Amniotic epithelial cell (primary cell): ENCODE measurements around the gene C2orf68.
"Not testable (repeated sequence)": the region's sequence is repeated elsewhere in the genome, so short reads cannot be mapped to it uniquely, and the experiment has no call there.

Experiments used
- DNase-seq: peaks from one replicate; pipeline ENCODE4 v3.0.0-alpha.2; 2010; ENCODE audit warnings: low read depth

The C2orf68 gene

GRCh38 chr2:85611705-85612587 lies at the start of gene C2orf68:
C2orf68 (minus strand) TSS chr2:85612066; CDS start chr2:85611984, 82 bp downstream.
- DNase-seq = peak; percentile 80

GRCh38 chr2:85661139-85661858 lies 49.4 kb upstream of the C2orf68 start:
- DNase-seq = no peak

- no peak for DNase-seq
These were observed 48.9 kb upstream of the C2orf68 start for GRCh38 chr2:85660725-85661124.

GRCh38 chr2:85660301-85660700 lies 48.4 kb upstream of the C2orf68 start:
- not testable (repeated sequence) for DNase-seq

DNA sequence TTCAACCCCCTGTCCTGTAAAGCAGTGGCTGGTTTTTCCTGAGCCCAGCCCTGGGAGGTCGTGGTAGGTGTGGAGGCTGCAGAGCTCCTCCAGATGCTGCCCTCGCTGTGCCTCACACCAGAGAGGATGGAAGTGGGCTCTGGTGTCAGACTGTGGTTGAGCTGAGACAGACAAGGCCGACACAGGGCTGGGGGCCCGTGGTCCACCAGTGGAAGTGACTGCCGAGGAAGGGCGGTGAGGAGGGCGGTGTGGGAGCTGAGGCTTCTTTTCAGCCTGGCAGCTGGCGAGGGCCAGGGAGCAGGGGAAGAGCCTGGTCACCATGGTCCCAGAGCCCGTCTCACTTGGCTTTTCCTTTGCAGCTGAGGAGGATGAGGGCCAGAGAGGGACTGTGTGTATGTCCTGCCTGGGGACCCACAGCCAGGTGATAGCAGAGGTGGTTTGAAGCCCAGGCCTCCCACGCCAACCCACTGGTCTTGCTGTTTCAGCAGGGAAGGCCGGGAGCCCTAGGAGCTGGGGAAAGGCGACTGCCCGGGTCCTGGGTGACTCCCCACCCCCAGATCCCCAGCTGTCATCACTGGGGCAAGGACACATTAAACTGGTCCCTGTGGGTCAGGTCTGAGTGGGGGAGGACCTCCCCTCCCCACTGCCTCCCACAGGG lies 47.6 kb upstream of the C2orf68 start:
- no peak for DNase-seq

DNA sequence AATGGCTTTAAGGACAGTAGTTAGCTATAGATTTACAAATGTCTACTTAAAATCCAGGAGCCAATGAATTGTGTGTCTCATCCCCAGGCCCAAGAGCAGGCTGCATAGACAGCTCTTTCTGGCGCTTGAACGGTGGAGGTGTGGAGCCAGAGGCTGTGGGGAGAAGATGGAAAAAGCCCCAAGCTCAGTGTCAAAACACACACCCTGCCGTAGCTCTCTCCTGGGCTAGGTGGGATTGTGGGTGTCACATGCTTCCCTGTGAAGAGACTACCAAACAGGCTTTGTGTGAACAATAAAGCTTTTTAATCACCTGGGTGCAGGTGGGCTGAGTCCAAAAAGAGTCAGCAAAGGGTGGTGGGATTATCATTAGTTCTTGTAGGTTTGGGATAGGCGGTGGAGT lies 45.5 kb upstream of the C2orf68 start:
- DNase-seq = not testable (repeated sequence)

DNA sequence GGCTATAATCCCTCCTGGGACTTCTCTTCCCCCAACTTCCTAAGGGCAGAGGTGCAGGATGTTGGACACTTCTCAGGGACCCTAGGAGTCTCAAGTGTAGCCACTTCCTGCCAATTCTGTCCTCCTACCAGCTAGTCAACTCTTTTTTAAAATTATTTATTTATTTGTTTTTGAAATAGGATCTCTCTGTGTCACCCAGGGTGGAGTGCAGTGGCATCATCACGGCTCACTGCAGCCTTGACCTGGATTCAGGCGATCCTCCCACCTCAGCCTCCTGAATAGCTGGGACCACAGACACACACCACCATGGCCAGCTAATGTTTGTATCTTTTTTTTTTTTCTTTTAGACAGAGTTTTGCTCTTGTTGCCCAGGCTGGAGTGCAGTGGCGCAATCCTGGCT lies 44.6 kb upstream of the C2orf68 start:
- DNase-seq = peak; percentile 28

- DNase-seq = peak; percentile 52
These were observed 44.1 kb upstream of the C2orf68 start for GRCh38 chr2:85655961-85656417.

DNA sequence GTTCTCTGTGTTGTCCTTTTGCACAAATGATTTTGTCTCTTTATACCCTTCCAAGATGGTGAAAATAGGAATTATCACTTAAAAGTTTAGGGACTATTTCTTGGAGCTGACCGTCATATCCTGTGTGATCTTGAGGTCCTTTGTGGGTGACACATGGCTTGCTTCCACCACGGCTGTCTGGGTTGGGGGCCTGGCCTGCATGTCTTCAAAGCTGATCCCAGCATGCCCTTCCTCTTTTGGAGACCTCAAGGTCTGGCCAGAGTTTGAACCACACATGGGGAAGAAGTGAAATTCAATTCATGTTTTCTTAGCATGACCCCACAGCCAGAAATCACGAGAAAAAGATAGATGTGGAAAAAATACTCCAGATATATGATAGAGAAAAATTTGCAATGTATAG lies 42.1 kb upstream of the C2orf68 start:
- DNase-seq = no peak

DNA sequence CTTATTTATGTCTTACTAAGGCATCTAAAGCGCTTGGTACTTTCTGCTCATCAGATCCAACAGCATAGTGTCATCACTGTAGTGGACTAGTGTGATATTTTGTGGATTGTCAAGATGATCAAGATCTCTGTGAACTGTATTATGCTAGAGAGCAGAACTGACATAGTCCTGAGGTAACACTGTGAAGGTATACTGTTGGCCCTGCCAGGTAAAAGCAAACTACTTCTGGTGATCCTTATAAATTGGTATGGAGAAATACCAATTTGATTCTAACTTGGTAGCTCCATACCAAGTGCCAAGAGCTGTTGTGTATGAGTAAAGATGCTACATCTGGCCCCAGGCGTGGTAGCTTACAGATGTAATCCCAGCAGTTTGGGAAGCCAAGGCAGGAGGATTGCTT lies 40.2 kb upstream of the C2orf68 start:
- DNase-seq = no peak

- no peak for DNase-seq
These were observed 39.2 kb upstream of the C2orf68 start for GRCh38 chr2:85651097-85651496.

- DNase-seq = no peak
These were observed 38.6 kb upstream of the C2orf68 start for GRCh38 chr2:85650456-85650855.

GRCh38 chr2:85649201-85650190 lies 37.6 kb upstream of the C2orf68 start:
- DNase-seq = peak; percentile 90

GRCh38 chr2:85648619-85649018 lies 36.8 kb upstream of the C2orf68 start:
- peak; percentile 70 for DNase-seq

DNA sequence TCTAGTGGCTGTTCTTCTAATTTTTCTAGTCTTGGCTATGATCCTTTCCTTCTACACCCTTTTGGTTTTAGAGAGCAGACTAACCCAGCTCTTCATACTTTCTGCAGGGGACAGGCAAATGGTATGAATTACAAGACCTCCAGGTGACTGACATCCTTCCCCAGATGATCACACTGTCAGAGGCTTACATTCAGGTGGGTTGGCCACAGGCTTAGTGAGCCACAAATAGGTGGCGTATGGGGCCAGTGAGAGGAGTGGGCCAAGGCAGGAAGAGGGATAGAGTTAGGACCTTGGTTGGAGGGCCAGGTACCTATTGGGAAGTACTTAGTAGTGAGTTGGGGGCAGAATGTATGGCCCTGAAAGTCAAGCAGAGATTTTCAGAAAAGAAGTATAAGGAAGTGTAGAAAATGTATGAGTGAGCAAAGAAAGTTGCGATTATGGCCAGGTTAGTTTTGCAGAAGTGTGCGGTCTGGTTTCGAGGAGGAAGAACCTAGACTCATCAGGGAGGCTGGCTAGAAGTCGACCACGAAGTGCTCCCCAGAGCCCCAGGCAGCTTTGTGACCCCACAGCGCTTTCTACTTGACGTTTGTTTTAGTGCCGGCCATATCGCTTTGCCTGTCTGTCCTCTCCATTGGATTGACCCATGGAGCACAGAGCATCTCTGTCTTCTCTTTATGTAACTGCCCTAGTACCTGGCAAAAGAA lies 36.1 kb upstream of the C2orf68 start:
- no peak for DNase-seq

DNA sequence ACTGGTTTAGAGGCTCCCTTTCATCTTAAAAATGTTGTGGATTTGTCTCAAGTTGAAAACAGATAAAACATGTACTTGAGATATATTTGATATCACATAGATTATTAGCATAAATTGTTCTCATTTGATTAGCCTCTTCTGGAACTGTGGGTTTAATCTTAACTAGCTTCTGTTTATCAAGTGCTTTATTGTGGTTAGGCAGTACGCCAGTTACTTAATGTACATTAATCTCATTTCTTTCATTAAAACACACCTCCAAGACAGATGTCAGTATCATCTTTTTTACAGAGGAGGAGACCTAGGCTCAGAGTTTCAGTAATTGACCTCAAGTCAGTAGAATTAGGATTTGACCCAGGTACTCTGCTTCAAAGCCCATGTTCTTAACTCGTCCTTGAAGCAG lies 34.3 kb upstream of the C2orf68 start:
- DNase-seq = no peak

- no peak for DNase-seq
These were observed 33.0 kb upstream of the C2orf68 start for GRCh38 chr2:85644909-85645308.

DNA sequence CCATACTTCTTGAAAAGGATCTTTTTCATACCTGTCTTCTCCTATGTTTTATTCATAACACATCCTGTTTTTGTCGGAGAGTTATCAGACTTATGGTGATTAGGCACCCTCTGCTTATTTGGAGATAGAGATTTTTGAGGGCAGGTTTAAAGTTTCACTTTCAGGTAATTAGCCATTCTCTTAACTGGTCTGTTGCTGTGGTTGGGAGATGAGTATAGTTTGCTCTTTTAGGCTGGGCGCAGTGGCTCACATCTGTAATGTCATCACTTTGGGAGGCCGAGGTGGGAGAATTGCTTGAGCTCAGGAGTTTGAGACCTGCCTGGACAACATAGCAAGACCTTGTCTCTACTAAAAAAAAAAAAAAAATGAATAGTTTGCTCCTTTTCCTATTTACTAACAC lies 30.9 kb upstream of the C2orf68 start:
- DNase-seq = no peak

DNA sequence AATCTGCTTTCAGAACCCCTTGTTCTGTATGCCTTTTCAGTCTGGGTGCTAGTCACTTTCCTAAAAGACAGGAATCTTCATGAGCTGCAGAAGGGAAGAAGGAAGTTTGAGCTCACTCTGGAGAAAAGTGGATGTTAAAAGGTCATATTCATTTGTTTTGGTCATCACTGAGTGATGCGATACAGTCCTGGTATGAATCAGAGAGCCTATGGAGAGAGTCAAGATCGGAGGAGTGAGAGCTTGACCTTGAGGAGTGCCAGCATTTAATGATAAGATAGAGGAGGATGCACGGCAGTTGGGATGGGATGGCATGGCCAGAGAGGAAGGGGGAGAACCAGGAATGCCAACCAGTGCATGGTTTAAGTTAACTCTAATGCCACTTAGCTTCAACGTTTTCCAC lies 23.8 kb upstream of the C2orf68 start:
- DNase-seq = peak; percentile 78

- no peak for DNase-seq
These were observed 23.1 kb upstream of the C2orf68 start for GRCh38 chr2:85635011-85635410.

DNA sequence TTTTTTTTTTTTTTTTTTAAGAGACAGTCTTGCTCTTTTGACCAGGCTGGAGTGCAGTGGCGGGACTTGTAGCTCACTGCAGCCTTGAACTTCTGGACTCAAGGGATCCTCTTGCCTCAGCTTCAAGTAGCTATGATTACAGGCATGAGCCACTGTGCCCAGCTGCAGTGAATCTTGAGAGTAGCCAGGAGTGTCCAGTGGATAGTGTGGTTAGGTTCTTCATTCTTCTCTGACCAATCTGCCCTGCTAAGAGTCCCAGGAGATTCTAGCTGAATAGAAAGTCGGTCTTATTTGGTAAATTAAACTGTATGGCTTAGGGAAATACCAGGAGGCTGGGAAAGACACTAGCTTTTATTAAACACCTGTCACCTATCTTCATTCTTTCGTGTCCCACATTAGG lies 19.4 kb upstream of the C2orf68 start:
- DNase-seq = no peak
